Measurements from ENCODE around the gene CA10.

DNA sequence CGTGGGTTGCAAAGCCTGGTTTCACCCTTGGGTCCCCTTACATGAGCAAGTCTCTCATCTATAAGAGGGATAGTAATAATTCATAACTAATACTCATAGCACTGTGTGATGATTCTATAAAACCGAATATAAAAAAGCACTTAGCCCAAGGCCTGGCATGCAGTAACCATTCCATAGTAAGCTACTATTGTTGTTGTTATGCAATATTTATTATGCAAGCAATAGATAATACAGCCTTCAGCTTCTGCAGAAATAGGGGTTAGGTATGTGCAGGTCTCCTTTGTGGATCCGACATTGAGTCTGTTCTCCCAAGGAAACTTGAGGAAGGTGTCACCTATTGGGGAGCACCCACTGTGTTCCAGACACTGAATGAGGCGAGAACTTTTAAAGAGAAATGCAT is 497.1 kb downstream of the CA10 start:
- TF ChIP-seq, protein P1, sequence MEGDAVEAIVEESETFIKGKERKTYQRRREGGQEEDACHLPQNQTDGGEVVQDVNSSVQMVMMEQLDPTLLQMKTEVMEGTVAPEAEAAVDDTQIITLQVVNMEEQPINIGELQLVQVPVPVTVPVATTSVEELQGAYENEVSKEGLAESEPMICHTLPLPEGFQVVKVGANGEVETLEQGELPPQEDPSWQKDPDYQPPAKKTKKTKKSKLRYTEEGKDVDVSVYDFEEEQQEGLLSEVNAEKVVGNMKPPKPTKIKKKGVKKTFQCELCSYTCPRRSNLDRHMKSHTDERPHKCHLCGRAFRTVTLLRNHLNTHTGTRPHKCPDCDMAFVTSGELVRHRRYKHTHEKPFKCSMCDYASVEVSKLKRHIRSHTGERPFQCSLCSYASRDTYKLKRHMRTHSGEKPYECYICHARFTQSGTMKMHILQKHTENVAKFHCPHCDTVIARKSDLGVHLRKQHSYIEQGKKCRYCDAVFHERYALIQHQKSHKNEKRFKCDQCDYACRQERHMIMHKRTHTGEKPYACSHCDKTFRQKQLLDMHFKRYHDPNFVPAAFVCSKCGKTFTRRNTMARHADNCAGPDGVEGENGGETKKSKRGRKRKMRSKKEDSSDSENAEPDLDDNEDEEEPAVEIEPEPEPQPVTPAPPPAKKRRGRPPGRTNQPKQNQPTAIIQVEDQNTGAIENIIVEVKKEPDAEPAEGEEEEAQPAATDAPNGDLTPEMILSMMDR (IDR thresholded peaks at IDR 0.05; ENCODE audit: poor library complexity): no peak
- no peak for TF ChIP-seq EZH2phosphoT487 (IDR thresholded peaks at IDR 0.05; ENCODE audit: low read depth, severe bottlenecking, unreplicated experiment)
